HG03064 (cell line): ENCODE data around the gene FRMD4A.

Experiments used
- ATAC-seq: cut with Tn5 transposase; IDR thresholded peaks from one replicate; pipeline ENCODE4 v1.9.1; 2021; ENCODE audit warnings: low read depth; ENCODE audit not compliant: unreplicated experiment

FRMD4A gene

DNA sequence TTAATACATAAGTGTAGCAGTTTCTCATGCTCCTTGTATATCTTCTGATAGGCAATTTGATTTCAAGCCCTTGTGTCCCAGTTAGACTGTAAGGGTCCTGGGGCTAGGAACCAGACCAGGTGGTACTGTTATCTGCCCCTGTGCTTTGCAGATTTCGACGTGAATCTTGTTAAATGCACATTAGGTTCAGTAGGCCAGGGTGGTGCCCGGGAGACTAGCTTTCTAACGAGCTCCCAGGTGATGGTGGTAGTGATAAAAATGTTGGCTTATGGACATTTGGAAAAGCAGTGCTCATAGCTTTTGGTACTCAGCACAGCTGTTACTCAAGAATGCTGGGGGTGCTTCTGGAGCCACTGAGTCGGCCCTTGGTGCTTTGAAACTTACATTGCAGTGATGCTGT lies 679.8 kb downstream of the FRMD4A start:
- ATAC-seq = no peak

DNA sequence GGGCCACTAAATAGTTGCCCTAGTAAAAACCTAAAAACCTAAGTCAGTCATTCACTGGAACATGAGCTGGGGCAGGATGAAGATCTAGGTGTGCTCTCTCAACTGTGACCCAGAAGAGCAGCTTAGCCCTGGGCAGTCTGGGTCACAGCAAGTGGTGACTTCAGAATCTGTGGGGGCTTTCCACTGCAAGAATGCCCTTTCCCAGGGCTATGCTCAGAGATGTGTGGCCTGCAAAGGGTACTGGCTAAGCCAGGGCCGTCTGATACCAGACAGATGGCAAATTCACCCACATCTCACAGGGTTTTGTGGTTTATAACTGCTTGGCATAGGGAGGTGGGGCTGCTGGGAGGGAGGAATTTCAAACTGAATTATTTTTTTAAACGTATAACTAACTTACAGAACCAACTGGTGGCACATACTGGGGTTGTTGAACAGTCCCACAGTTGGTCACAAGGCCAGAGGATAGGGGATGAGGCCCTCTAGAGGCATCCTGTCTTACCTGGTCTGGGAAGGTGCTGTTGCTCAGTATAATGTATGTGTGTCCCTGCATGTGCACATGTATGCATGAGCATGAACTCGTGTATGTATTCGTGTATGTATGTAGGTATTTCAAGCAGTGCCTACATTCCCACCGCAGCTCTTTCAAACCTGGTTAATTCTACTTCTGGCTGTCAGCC lies 680.7 kb downstream of the FRMD4A start:
- ATAC-seq = no peak

DNA sequence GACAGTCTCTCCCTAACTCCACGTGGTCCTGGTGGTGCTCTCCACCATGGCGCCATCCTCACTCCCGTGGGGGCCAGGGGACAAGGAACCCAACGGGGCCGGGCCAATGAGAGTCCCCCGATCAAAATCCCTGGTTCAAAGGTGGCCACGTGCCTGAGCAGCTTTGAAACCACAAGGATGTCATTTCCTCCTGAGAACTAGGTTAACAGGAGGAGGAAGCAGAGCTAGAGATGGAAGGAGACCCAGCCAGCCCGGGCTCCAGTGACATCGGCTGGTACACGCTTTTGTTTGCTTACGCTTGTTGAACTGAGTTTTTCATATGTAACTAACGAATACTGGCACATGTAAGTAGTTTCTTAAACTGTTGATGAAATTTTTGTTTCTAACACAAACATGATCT lies 682.3 kb downstream of the FRMD4A start:
- ATAC-seq = no peak

DNA sequence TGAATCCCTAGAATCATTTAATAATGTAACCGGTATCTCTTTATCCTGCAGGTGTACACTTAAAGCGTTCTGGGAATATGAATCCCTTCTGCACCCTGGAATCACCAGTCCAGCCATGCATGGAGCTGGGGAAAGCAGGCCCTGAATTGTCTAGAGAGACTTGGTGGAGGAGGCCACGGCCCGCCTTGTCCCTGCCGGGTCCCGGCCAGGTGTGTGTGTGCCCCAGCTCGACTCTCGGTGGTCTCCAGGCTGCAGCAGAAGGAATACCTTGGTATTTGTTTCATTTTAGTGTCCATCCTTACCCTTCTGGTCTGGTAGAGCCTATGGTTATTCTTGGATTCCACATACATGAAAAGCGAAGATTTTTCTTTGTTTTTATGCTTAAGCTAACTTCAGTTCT lies 685.9 kb downstream of the FRMD4A start:
- ATAC-seq = no peak

DNA sequence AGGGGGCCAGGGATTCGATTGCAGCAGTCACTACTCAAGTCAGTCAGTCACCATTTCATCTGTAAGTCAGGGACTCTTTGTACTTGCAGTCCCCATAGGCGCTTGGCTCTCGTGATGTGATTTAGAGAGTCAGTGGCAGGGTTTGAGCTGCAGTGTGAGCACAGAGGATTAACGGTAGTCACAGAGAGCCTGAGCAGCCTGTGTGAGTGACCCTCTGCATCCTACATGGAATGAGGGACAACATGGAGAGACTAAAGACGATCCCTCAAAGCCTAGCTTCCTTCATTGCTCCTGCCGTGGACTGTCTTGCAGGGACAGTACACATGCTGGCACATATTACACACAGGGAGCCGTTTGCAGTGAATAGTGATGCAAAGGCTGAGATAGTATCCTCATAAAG lies 687.7 kb downstream of the FRMD4A start:
- no peak for ATAC-seq

DNA sequence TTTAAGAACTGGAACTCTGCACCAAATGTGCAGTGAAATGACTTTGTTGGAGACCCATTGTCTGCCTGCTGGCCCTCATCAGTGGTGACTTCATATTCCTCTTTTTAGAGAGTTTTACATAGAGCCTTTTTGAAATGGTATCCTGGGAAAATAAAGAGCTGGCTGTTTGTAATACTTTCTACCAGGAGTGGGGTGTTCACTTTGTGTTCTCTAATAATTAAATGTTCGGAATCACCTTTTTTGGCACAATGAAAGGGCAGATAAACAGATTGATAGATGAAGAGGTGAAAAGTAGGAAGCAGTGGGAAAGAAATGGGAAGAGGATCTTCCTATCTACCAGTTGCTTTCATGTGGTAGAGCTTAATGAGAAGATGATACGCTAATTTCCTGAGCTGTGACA lies 688.4 kb downstream of the FRMD4A start:
- no peak for ATAC-seq

DNA sequence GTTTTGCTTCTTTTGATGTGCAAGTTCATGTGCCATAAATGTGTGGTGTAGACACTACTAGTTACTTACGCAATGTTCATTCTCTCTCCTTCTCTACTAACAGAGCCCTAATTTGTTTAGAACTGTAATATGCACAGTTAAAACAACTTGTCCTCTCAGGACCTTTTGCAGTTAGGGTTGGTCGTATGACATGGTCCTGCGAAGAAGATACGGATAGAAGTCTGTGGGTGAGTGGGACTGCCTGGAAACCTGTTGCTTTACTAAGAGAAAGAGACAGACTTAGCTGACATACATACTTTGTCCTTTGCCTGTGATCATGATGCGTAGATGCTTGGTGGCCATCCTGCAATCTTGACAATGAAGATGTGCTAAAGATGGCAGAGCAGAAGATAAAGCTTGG lies 692.8 kb downstream of the FRMD4A start:
- ATAC-seq = no peak

DNA sequence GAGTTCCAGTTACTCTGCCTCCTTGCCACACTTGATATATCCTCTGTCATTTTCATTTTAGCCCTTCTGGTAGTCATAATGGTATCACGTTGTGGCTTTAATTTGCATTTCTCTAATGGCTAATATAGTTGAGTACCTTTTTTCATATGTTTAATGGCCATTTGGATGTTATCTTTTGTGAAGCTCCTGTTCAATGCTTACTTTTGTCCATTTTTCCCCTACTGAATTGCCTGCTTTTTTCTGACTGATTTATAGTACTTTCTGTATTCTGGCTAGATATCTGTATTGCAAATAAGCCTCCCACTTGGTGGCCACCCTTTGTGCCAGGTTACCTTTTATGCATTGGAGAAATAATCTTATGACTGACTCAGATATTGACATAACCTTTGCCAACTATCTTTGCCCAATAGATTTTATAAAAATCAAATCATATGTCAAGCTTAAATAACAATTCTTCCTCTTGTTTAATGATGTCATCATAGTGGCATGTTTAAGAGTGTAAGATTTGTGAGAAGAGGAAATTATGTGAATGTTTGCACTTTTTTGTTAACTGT lies 693.3 kb downstream of the FRMD4A start:
- no peak for ATAC-seq

DNA sequence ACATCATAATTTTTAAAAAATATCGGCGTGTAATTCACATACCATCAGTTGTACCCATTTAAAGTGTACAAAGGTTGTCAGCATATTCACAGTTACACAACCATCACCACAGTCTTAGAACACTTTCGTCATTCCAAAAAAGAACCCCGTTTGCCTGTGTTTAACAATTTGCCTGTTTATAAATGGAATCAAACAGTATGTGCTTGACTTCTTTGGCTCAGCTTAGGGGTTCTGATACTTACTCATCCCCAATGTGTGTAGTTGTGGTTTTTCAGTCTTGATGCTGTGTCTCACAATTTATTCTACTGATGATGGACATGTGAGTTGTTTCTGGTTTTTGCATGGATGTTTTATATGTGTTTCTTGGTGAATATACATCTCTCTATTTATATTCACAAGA lies 693.9 kb downstream of the FRMD4A start:
- ATAC-seq = no peak

DNA sequence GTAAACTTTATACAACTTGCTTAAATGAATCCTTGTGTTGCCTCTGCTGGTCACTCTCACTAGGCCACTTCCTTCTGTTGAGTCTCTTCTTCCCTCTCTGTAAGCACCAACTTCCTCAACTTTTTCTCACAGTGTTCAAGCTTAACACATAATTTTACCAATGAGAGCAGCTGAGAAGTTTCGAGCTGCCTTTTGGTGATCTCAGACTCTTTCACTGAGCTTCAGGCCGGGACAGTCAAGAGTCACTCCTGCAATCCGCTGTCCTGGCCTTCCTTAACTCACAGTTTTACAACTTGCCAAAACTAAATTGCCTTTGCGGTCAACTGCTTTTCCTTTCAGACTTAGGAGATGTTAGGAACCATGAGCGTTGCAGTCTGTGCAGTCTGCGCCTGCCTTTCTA lies 696.5 kb downstream of the FRMD4A start:
- ATAC-seq = no peak

DNA sequence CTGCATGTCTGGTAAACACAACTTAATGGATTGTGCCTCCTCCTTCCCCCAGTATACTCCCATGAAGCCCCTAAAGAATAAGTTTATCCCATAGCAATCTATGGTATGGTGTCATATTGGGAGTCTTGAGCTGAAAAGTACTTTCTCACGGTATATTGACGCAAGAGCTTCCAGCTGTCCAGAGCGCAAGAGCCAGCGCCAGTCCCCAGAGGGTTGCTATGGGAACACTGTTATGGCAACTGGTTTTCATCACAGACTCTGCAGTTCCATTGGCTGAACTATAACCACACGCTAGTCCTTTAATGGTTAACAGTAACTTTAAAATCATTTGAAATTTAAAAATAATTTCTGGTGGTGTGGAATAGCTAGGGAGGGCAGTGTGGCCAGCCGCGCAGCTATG lies 697.0 kb downstream of the FRMD4A start:
- no peak for ATAC-seq

DNA sequence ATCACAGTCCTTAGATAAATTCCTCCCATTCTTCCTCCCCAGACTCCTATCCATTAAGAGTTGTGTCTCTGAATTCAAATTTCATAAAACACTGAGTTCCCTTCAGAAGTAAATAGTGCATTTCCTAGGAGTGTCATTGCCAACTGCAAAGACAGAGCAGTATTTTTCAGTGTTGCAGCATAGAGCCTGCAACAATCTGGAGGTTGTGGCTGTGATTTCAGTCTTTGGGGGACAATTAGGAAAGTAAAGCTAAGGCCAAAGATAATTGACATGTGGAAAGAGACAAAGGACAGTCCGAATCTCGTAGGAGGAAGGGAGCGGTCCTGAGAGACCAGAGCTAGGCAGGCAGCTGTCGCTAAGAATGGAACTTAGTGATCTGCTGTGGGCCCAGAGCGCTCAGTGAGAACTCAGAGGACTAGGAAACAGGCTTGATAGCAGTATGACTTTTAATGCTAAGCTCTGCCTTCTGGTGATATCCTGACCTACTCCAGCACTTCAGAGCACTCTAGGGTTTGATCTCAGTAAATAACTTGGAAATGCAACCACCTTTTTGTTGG lies 697.8 kb downstream of the FRMD4A start:
- ATAC-seq = no peak

DNA sequence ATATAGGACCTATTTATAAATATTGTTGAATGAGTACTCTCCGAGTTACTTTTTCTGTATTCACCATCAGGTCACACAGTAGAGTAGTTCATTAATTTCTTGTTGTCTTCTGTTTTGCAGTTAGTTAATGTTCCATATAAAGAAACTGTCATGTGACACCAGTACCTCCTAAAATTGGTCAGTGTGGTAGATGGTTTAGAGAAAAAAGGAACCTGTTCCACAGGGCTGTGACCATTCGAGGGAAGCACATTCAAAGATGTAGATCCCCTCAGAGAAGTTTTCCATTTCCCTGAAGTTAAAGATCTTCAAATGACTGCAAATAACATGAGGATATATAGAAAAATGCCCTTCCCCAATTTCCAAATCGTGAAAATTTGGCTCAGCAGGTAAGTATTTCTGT lies 698.3 kb downstream of the FRMD4A start:
- ATAC-seq = no peak

DNA sequence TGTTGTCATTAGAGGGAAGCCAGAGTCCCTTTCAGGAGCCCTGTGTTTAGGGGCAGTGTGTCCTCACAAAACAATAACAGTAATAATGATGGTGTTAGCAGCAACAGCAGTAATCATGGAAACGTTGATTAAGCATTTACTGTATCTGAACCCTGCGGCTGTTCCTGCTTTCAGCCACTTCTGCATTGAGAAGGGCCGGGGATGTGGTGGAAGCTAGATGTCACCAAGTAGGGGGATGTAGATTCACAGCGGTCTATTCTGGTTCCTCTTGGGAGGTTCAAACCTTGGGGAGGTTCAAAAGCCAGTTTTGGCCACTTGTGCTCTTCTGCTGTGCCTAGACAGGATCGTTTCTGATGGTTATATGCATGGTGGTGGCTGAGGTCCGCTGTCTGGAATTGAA lies 699.1 kb downstream of the FRMD4A start:
- no peak for ATAC-seq

DNA sequence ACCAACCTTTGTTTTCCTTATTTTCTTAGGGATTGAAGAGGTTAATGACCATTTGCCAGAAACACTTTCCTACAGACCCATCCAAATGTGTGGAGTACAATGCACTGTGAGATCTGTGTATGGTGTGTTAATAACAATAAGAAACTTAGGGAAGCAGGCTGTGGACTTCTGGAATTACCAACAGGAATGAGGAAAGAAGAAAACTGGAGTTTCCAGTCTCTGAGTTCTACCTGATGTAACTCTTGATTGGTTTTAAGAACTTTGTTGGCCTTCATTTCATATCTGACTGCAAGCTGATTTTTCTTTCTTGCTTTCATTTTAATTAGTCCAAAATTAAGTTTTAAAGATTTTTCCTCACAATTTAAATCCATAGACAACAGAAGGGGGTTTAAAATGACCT lies 700.5 kb downstream of the FRMD4A start:
- no peak for ATAC-seq

DNA sequence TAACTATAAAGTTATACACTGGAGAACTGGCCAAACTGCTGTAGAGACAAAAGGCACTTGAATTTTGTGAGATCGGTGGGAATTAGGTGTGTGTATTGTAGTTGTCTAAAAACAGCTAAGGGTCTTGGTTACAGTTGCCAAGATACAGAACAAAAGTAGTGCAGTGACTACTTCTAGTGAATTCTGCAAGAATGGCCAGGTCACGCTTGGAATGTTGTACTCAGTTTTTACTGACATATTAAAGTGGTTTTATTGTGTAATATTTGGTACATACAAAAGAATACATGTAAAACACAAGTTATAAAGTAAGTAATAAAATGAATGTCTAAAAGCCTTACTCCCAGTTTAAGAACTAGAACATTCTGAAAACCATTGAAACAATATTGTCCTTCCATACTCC lies 701.6 kb downstream of the FRMD4A start:
- ATAC-seq = no peak

DNA sequence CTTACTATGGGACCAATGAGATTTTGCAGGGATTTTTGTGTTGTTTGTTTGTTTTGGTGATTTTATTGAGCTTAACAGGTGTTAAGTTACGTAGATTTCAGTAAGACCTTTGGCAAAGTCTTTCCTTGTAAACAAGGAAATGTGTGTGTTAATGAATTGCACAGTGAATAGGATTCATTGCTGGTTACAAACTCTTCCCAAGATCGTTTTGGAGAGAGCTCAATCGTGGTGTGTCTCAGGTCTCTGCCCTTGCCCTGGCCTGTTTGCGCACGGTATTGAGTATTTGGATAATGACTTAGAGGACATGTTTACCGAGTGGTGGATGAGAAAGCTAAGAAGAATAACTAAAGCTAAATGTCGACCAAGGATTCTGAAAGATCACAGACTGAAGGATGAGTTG lies 702.1 kb downstream of the FRMD4A start:
- ATAC-seq = no peak

DNA sequence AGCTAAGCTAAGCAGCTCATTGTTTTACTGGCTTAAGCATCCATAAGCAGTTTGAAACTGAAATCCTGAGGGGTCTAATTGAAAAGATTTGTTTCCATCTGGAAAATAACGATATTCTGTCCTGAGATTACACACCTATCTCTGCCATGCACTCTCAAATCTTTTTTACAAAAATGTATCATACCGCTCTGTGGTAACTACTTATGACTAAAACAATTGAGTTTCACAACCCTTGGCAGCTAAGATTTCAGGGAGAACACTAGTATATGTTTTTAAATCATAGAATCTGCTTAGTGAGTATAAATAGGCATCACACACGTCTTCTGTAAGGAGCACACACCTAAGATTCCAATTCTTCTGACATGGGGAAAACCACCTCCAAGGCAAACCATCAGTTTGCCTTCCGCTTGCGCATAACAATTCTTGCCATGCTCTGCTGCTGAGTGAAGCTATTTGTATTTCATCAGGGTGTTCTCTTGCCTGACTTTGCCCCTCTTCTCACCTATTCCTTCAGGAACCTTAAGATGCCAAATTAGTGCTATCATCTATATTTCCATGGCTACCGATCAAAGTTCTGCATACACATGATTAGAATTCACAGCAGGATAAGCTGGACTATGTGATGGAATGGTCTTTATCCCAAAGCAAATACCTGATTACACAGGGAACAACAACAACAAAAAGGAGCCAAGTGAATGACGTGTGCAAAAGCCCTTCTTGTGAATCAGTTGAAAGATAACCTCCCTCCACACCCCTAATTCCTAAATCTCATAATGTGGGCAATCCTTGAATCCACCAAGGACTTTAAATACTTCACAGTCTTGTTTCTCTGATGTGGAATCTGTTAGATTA lies 703.0 kb downstream of the FRMD4A start:
- ATAC-seq = no peak

DNA sequence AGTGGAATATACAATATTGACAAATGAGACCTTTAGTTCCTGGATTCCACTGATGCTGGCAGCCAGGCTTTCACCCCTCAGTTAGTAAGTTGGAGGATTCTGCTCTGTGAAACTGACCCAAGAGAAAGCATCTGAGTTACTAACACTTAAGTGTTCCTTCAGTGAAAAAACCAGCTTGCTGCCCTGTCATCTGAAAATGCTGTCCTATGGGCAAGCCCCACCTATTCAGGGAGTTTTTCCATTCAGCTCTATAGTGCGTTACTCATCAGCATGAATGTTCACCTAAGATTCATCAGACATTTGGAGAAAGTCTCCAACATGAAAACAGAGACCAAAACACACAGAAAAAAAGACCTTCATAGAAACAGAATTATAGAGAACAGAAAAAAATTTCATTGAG lies 706.1 kb downstream of the FRMD4A start:
- ATAC-seq = no peak

DNA sequence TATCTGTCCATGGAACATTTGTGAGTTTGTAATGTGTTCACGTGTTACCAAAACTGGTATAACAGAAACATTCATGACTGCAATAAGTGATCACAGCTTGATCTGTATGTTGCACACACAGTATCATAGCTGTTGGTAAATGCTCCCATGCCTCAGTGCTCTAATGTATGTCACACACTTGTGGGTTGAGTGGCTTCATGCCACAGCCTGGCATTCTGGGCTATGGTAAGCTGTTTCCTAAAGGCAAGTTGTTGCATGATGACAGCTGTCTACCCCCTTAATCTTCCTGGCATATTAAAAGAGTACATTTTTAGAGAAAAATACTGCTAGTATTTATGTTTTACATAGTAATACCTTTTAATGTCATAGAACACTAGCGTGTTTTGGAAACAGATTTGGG lies 708.8 kb downstream of the FRMD4A start:
- no peak for ATAC-seq

DNA sequence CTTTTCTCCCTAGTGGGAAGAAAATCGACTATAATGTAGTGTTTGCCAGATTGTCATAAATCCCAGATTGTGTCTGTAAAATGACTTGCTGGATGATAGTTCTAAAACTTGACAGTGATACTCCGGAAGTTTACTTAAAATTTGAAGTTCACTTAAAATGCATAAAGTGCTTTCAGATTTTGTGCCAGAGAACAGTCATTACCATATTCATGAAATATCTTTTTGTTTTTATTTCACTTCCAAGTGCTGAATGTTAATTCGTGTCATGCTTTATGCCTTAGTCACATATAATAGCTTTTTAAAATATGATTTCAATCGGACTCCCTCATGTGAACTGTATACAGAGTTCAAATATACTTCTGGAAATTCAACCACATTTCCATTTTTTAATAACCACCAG lies 713.6 kb downstream of the FRMD4A start:
- no peak for ATAC-seq
